CD14-positive monocyte (primary cell): Measurements from ENCODE around the gene UROC1. TPM values are rescaled to one million over a fixed set of nuclear protein-coding genes. Genes with fewer than 3 reads are reported as not detected.

ENCODE experiments used
- DNase-seq, 3 donors: peaks; one replicate each; pipeline ENCODE4 v3.0.0-alpha.2; 2011 to 2022
- H2AFZ ChIP-seq: 2 replicates; pipeline ENCODE4 v1.6.0; 2012; ENCODE audit warnings: mild to moderate bottlenecking, low read depth, low read length, inconsistent platforms; ENCODE audit not compliant: insufficient read depth, poor library complexity, severe bottlenecking
- H3K27ac ChIP-seq, 2 donors: 1 replicate in 1 of 2; 2 replicates in 1 of 2; pipeline ENCODE4 v1.5.1; 2012 to 2013; ENCODE audit warnings: low read length in 2 of 2, control low read depth in 1 of 2, inconsistent platforms in 1 of 2, low read depth in 1 of 2, mild to moderate bottlenecking in 1 of 2
- H3K27me3 ChIP-seq, 2 donors: one replicate each; pipeline versions ENCODE4 v1.6.0 to v1.6.1; 2011 to 2013; ENCODE audit warnings: low read length in 2 of 2; ENCODE audit not compliant: control insufficient read depth in 2 of 2, insufficient read depth in 2 of 2
- H3K36me3 ChIP-seq, 2 donors: replicated peaks in 1 of 2; 1 replicate in 1 of 2; 2 replicates in 1 of 2; pipeline versions ENCODE4 v1.5.1 to v1.6.1; 2012 to 2013; ENCODE audit warnings: low read length in 2 of 2, control low read depth in 1 of 2, inconsistent platforms in 1 of 2, mild to moderate bottlenecking in 1 of 2; ENCODE audit not compliant: insufficient read depth in 2 of 2, control insufficient read depth in 1 of 2
- H3K4me1 ChIP-seq, 2 donors: 1 replicate in 1 of 2; 2 replicates in 1 of 2; pipeline versions ENCODE4 v1.5.1 to v1.6.1; 2012 to 2013; ENCODE audit warnings: low read length in 2 of 2, control low read depth in 1 of 2, inconsistent platforms in 1 of 2, mild to moderate bottlenecking in 1 of 2, moderate library complexity in 1 of 2; ENCODE audit not compliant: insufficient read depth in 2 of 2, control insufficient read depth in 1 of 2
- H3K4me2 ChIP-seq: replicated peaks from 2 replicates; pipeline ENCODE3; 2012; ENCODE audit warnings: low read length, moderate library complexity, mild to moderate bottlenecking; ENCODE audit not compliant: poor library complexity, severe bottlenecking; ENCODE audit errors: extremely low read depth
- H3K4me3 ChIP-seq, 3 experiments: fragments of 200-600 bp in 1 of 3; sonication (generic) in 1 of 3; replicated peaks in 1 of 3; 1 replicate in 2 of 3; 2 replicates in 1 of 3; pipeline ENCODE4 v1.5.1; 2011 to 2013; ENCODE audit warnings: low read length in 3 of 3, mild to moderate bottlenecking in 3 of 3, control low read depth in 2 of 3, low read depth in 2 of 3, inconsistent platforms in 1 of 3, moderate library complexity in 1 of 3
- H3K79me2 ChIP-seq: 2 replicates; pipeline ENCODE4 v1.6.0; 2012; ENCODE audit warnings: mild to moderate bottlenecking, control low read depth, inconsistent platforms, low read length, moderate library complexity; ENCODE audit not compliant: insufficient read depth
- H3K9ac ChIP-seq: 2 replicates; pipeline ENCODE4 v1.6.0; 2017; ENCODE audit warnings: low read length, mild to moderate bottlenecking; ENCODE audit not compliant: insufficient read depth, poor library complexity, severe bottlenecking
- H3K9me3 ChIP-seq, 2 donors: replicated peaks in 1 of 2; 1 replicate in 1 of 2; 2 replicates in 1 of 2; pipeline versions ENCODE4 v1.5.1 to v1.6.1; 2012 to 2013; ENCODE audit warnings: low read length in 2 of 2, control low read depth in 1 of 2; ENCODE audit not compliant: control insufficient read depth in 1 of 2, insufficient read depth in 1 of 2
- H4K20me1 ChIP-seq: 2 replicates; pipeline ENCODE4 v1.6.0; 2012; ENCODE audit warnings: mild to moderate bottlenecking, low read length, control low read depth, moderate library complexity; ENCODE audit not compliant: insufficient read depth
- H3K27ac Mint-ChIP-seq, 7 donors: one replicate each; pipeline ENCODE4 v1.8.0; 2020; ENCODE audit warnings: mild to moderate bottlenecking in 7 of 7, mixed read lengths in 7 of 7, moderate library complexity in 6 of 7, inconsistent platforms in 2 of 7
- H3K27me3 Mint-ChIP-seq, 3 donors: one replicate each; pipeline ENCODE4 v1.8.0; 2021 to 2022; ENCODE audit warnings: low read depth in 3 of 3, mild to moderate bottlenecking in 3 of 3, mixed read lengths in 3 of 3, moderate library complexity in 3 of 3, inconsistent platforms in 1 of 3
- H3K36me3 Mint-ChIP-seq, 2 donors: one replicate each; pipeline ENCODE4 v1.8.0; 2020; ENCODE audit warnings: mixed read lengths in 2 of 2, inconsistent platforms in 1 of 2, mild to moderate bottlenecking in 1 of 2
- H3K4me1 Mint-ChIP-seq: one replicate; pipeline ENCODE4 v1.8.0; 2020; ENCODE audit warnings: mild to moderate bottlenecking, mixed read lengths
- H3K4me3 Mint-ChIP-seq, 2 donors: one replicate each; pipeline ENCODE4 v1.8.0; 2020; ENCODE audit warnings: mild to moderate bottlenecking in 2 of 2, mixed read lengths in 2 of 2, moderate library complexity in 1 of 2
- H3K9me3 Mint-ChIP-seq, 7 donors: one replicate each; pipeline ENCODE4 v1.8.0; 2020 to 2022; ENCODE audit warnings: mixed read lengths in 7 of 7, mild to moderate bottlenecking in 6 of 7, moderate library complexity in 6 of 7, inconsistent platforms in 2 of 7
- CTCF ChIP-seq: fragments of 200-600 bp; IDR thresholded peaks from one replicate; pipeline ENCODE4 v1.8.0; 2022; ENCODE audit warnings: antibody characterized with exemption, mild to moderate bottlenecking
- WGBS: methylation state at CpG from one replicate; pipeline ENCODE4 v1.1.5; 2013; ENCODE audit warnings: missing lambda C conversion rate; ENCODE audit not compliant: insufficient coverage; 5-methylcytosine and 5-hydroxymethylcytosine counted together
- intact Hi-C, 2 donors: fragments of 100-400 bp; cut with micrococcal nuclease; formaldehyde crosslinking; loops; one replicate each; pipeline versions ENCODE4 v1.15.0 to v1.15.1; 2023
- polyA plus RNA-seq, 3 donors: library from polyadenylated mRNA; depleted of rRNA in 1 of 3; unstranded in 2 of 3; stranded (reverse) in 1 of 3; fragments of 300-500 nt in 2 of 3; fragments of >200 nt in 1 of 3; fragmentation: Illumina TruSeq in 2 of 3; gene quantifications; 1 replicate in 2 of 3; 2 replicates in 1 of 3; pipeline ENCODE4 v1.2.3, GENCODE V29; 2012 to 2021

Gene UROC1
- polyA plus RNA-seq, 3 donors, result not detected

GRCh38 chr3:126501736-126502135 lies 15.8 kb downstream of the UROC1 start:
- Histone ChIP-seq H3K36me3 (no peaks in the 10 kb centered on the region), H3K4me1 (no peaks in the 10 kb centered on the region), H3K4me2 (no peak overlapping the region), H2AFZ (no peak overlapping the region), H3K79me2 (no peaks in the 10 kb centered on the region), H4K20me1 (no peaks in the 10 kb centered on the region), H3K4me3 (no peak overlapping the region), H3K9ac (no peak overlapping the region), H3K9me3 (no peaks in the 10 kb centered on the region), H3K27me3 (no peaks in the 10 kb centered on the region), H3K27ac (no peak overlapping the region)
- Mint-ChIP-seq H3K36me3 (no peaks in the 10 kb centered on the region), H3K27me3 (peaks cover 3 to 7% (median 6%) of the 10 kb centered on the region in 3 donors), H3K27ac (no peak overlapping the region), H3K4me3 (no peak overlapping the region), H3K9me3 (no peaks in the 10 kb centered on the region), H3K4me1 (peaks cover 3% of the 10 kb centered on the region)
- intact Hi-C loops, result no loop called here
- TF ChIP-seq CTCF, result no peak
- WGBS, result 63% methylated on average over 6 of the region's 7 CpGs
- DNase-seq, result no peak

- H3K27me3 Mint-ChIP-seq, result peaks cover 3 to 5% (median 5%) of the 10 kb centered on the region in 3 donors
- no peaks in the 10 kb centered on the region for H3K79me2 ChIP-seq
- no peak for DNase-seq
- H3K36me3 Mint-ChIP-seq, result no peaks in the 10 kb centered on the region
- no peaks in the 10 kb centered on the region for H3K36me3 ChIP-seq
- no peaks in the 10 kb centered on the region for H3K9me3 Mint-ChIP-seq
- TF ChIP-seq CTCF, result no peak
- intact Hi-C loops, result no loop called here
- H3K9me3 ChIP-seq, result no peaks in the 10 kb centered on the region
- H4K20me1 ChIP-seq, result no peaks in the 10 kb centered on the region
- H3K27ac Mint-ChIP-seq, result no peak overlapping the region
- H3K27ac ChIP-seq, result no peak overlapping the region
- 86% methylated on average over 4 of the region's 5 CpGs for WGBS
- no peak overlapping the region for H3K4me3 ChIP-seq
- peaks cover 3% of the 10 kb centered on the region for H3K4me1 Mint-ChIP-seq
- H3K4me2 ChIP-seq, result no peak overlapping the region
- no peaks in the 10 kb centered on the region for H3K4me1 ChIP-seq
- no peak overlapping the region for H2AFZ ChIP-seq
- H3K4me3 Mint-ChIP-seq, result no peak overlapping the region
- no peak overlapping the region for H3K9ac ChIP-seq
- no peaks in the 10 kb centered on the region for H3K27me3 ChIP-seq
These were observed 16.5 kb downstream of the UROC1 start for GRCh38 chr3:126501054-126501453.
